Suprapubic skin (tissue), 3 donors: Measurements from ENCODE around the gene H6PD.

ENCODE experiments used
- CTCF ChIP-seq, 2 donors: fragments of 200-600 bp in 1 of 2; fragments of 450-650 bp in 1 of 2; sonication (generic) in 1 of 2; IDR thresholded peaks; one replicate each; pipeline ENCODE4 v1.5.1; 2016 to 2019; ENCODE audit warnings: antibody characterized with exemption in 2 of 2, mild to moderate bottlenecking in 1 of 2, moderate library complexity in 1 of 2
- EP300 ChIP-seq: sonication (generic); formaldehyde crosslinking; IDR thresholded peaks from one replicate; pipeline ENCODE4 v1.6.1; 2017; ENCODE audit warnings: antibody characterized with exemption

DNA sequence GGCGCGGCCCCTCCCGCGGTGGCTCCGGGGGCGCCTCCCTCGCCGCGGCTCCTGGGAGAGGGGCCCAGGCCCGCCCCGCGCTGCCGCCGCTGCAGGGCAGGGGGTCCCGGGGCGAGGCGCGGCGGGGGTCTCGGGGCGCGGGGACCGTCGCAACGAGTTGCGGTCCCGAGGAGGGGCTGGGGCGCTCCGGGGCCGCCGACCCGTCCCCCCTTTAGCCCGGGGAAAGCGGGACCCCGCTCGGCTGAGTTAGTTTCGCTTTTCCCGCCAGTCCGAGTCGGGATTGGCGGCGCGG lies 58.6 kb downstream of the H6PD start:
- TF ChIP-seq EP300, result no peak
- no peak for TF ChIP-seq CTCF (IDR thresholded peaks at IDR 0.05)
